ENCODE data around the gene TNXB. TPM values are rescaled to one million over a fixed set of nuclear protein-coding genes. Genes with fewer than 3 reads are reported as not detected.

TNXB gene
- total and polyA plus RNA-seq, 9 of the 15 experiments (the other 6 are each of a cell fraction or from before 2014, with no cell fraction given): 0.14 to 28.1 (median 12.4) TPM

DNA sequence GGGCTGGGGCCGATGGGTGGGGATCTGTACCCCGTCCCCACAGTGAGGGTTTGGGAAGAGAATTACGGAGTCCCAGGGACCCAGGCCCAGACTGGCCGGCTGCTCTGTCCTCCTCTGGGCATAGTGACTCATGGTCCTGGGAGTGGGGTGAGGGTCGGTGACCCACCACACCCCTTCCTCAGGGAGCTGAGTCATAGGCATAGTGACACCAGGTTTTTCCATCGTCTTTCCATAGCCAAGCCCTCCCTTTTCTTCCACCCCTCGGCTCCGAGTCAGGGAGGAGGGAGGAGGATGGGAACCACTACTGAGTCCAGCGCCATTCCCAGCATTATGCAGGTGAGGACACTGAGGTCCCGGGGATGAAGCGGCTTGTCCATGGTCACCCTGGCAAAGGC, 62.1 kb downstream of the TNXB start (continued):
- TF ChIP-seq ZNF263 (CRISPR knock-in tag; IDR thresholded peaks at IDR 0.05; ENCODE audit: borderline replicate concordance): peak; percentile 55
- peak; percentile 52; the same call in 1 of the 2 replicates for TF ChIP-seq C11orf30 (IDR thresholded peaks at IDR 0.05; ENCODE audit: low read depth)
- peak; percentile 57 for TF ChIP-seq NFE2 (IDR thresholded peaks at IDR 0.05; ENCODE audit: low read depth)
- no peak for TF ChIP-seq DNMT1 (IDR thresholded peaks at IDR 0.05)
- no peak for TF ChIP-seq NRF1 (conservative IDR thresholded peaks at IDR 0.05 in 1 of 2, IDR thresholded peaks at IDR 0.05 in 1 of 2)
- peak; percentile 75; the same call in 1 of the 2 replicates for TF ChIP-seq JUND (IDR thresholded peaks at IDR 0.05; ENCODE audit: borderline replicate concordance, low read depth, low read length)
- TF ChIP-seq JUND (tag; IDR thresholded peaks at IDR 0.05; ENCODE audit: borderline replicate concordance, low read depth, low read length): no peak; the same call in 2 of the 3 replicates
- peak; percentile 72 for TF ChIP-seq FOSL1 (tag; conservative IDR thresholded peaks at IDR 0.05)
- TF ChIP-seq ZBTB40 (IDR thresholded peaks at IDR 0.05): no peak
- TF ChIP-seq ZBTB40 (CRISPR knock-in tag; IDR thresholded peaks at IDR 0.05): no peak
- 0 out of 2 replicates have a peak, but pooled peaks have one; percentile 20 for TF ChIP-seq ZNF316 (IDR thresholded peaks at IDR 0.05)
- TF ChIP-seq JUN (IDR thresholded peaks at IDR 0.05; ENCODE audit: borderline replicate concordance, low read depth, low read length): 0 out of 2 replicates have a peak, but pooled peaks have one; percentile 79
- TF ChIP-seq JUN (CRISPR knock-in tag; IDR thresholded peaks at IDR 0.05; ENCODE audit: borderline replicate concordance): no peak
- TF ChIP-seq FOXP4 (CRISPR knock-in tag; IDR thresholded peaks at IDR 0.05; ENCODE audit: borderline replicate concordance): no peak

All from K562 (cell line).